G401 (cell line): Measurements from ENCODE around the gene LHFPL3. TPM values are rescaled to one million over a fixed set of nuclear protein-coding genes. Genes with fewer than 3 reads are reported as not detected.
A peak's percentile ranks its signal among the peaks of the same experiment; 100 is the strongest.

Experiments used
- DNase-seq: peaks from one replicate; pipeline ENCODE4 v3.0.0-alpha.2; 2015; ENCODE audit warnings: low spot score
- in situ Hi-C: cut with HindIII; loops from 2 replicates; pipeline ENCODE4 v1.10.0; 2016; ENCODE audit warnings: low sequenced_read_pairs, mixed read lengths
- total RNA-seq: library from RNA; depleted of rRNA; stranded (reverse); fragments of >200 nt; shearing (Covaris generic); gene quantifications from 2 replicates; pipeline ENCODE4 v1.2.3, GENCODE V29; 2014

Gene LHFPL3
- total RNA-seq, 1 experiment from 2014 or later = not detected

- in situ Hi-C loops = no loop called here
- DNase-seq = peak; percentile 42
Observed at GRCh38 chr7:104366390-104366789, 38.0 kb downstream of the LHFPL3 start.

DNA sequence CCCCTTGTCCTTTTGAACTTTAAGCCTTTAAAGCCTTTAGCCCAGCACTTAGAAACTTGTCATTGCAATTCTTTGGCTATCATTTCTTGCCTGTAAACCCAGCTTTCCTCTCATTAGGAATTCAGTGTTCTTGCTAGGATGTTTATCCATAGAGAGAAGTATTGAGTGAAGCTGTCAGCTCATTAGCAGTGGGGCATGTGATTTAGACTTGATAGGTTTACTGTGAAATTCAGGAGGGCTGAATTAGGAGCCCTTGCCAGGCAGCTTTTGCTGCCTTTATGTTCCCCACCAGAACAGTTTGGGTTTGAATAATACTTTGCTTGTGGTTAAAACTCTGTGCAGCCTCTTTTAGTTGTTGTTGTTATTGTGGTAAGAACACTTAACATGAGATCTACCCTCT lies 39.5 kb downstream of the LHFPL3 start:
- DNase-seq = no peak
- in situ Hi-C loops = no loop called here

DNA sequence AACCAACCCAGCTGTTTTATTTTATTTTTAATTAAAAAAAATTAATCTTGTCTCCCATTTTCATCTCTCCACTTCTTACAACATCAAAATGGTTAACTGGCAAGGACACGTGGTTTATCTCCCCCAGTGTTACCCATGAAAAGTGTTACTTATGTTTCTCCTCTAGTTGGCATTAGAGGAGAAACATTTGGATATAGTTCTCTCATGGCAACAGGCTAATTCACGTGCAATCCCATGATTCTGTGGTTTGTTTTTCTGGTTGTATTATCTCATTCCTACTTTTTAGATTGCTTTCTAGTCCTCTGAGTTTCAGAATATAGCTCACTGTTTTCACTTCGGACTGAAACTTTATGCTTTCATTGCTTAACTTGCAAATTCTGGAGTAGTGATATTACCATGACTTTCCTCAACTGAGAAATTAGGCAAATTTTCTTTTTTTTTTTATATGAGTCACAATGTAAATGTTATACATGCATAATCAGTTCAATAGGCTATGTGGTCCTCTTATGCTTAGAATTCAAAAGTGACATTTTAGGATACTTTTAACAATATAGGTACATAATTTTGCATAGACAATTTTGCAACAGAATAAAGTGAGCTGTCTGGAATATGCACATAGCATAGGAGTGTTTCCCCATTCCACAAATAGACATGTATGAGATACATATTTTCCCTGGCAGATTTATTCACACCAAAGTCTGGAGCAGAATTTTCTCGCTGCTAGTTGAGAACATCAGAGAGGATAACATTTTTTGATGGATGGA lies 43.0 kb downstream of the LHFPL3 start:
- in situ Hi-C loops = no loop called here
- DNase-seq = no peak

DNA sequence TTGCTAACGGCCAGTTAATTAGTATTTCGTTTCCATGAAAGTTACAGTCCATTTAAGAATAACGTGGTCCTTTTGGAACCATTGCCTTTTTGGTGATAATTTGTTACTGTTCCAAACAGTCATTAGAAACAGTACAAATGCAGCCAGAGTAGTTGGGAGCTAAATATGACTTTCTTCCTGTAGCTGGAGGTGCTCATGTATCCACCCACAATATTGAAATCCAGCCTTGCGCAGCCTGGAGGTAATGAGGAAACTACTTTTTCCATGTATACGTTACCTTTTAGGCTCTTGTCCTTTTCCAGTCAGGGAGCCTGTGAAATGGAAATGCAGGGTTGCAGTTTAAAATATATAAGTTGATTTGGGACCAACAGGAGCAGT lies 43.6 kb downstream of the LHFPL3 start:
- DNase-seq = no peak
- in situ Hi-C loops = no loop called here

DNA sequence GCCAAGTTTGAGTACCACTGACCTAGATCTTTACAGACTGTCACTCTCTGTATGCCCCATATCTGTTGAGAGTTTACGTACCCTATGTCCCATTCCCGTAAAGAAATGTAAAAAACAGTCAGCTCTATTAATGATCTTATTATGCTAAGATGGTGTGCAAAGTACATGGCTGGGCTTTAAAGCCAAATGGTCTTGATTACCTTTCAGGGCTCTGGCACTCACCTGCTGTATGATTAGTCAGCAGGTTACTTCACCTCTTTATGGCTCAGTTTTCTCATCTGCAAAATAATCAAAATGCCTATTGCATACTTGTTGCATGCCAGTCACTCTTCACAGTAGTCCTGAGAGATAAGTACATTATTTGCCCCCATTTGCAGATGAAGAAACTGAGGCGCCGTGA lies 54.2 kb downstream of the LHFPL3 start:
- no peak for DNase-seq
- in situ Hi-C loops = no loop called here

- in situ Hi-C loops = no loop called here
Observed at GRCh38 chr7:104386943-104387342, 58.5 kb downstream of the LHFPL3 start.

DNA sequence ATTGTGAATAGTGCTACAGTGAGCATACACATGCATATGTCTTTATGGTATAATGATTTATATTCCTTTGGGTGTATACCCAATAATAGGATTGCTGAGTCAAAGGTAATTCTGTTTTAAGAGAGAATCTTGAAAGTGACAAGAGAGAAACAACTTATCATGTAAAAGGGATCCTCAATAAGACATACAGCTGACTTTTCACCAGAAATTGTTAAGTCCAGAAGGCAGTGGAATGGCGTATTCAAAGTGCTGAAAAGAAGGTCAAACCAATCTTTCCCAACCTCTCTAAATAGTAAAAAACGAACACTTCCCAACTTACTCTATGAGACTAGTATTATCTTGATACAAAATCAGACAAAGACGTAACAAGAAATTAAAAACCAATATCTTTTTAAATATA lies 59.8 kb downstream of the LHFPL3 start:
- in situ Hi-C loops = no loop called here
- DNase-seq = no peak

More at GRCh38 chr7:104386943-104387342, 58.5 kb downstream of the LHFPL3 start:
- no peak for DNase-seq

GRCh38 chr7:104395162-104395561 lies 66.8 kb downstream of the LHFPL3 start:
- in situ Hi-C loops = no loop called here
- no peak for DNase-seq

DNA sequence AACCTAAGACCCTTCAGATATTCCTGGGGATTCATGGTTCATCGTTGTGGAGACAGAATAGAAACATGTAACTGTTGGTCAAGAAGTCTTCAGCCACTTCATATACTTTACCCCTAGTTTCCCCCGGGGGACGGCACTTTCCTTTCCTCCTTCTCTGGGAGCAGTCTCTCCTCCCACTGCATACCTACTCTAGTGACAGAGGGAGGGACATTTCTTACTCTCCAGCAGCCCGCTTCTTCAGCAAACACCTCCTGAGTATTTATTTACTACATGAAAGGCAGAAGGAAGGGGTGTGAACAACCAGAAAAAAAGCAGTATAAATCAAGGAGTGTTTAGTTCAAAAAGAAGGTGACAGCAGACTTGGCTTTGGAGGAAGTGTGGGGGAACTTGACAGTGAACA lies 69.0 kb downstream of the LHFPL3 start:
- in situ Hi-C loops = no loop called here

GRCh38 chr7:104408371-104408770 lies 80.0 kb downstream of the LHFPL3 start:
- in situ Hi-C loops = no loop called here
- DNase-seq = no peak

More for the DNA sequence above, 69.0 kb downstream of the LHFPL3 start:
- no peak for DNase-seq

DNA sequence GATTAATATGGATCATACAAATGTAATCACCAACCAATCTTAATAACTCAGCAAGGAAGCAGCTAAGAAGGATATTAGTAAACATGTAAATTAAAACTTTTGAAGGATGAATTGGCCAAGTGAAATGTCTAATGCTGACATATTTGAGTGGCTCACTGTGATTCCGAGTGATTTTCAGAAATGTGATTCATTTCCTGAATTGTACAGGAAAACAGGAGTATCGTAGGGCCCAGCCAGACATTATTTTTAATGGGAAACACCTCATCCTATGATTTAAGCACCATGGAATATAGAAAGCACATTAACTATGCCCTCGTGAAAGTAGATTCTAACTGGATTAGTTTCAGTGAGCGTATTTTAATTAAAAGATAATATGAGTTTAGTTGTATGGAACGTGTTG lies 82.3 kb downstream of the LHFPL3 start:
- no peak for DNase-seq
- in situ Hi-C loops = no loop called here

- no peak for DNase-seq
- in situ Hi-C loops = no loop called here
Observed at GRCh38 chr7:104412911-104413310, 84.5 kb downstream of the LHFPL3 start.

DNA sequence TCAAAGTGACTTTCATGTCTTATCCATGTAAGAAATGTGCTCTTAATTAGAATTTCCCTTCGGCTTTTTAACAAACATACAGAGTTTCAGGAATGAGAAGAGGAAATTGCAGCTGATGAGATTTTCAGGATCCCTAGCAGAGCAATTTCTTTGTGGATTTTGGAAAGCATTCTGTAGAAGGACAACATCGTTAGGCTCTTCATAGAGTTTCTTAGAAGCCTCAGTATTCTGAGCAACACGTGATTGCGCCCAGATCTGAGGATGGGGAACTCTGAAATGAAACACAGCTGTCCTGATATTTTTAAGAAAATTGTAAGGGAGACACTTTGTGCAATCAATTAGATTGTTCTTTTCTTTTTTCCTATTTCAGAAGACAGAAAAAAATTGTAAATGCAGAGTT lies 85.8 kb downstream of the LHFPL3 start:
- DNase-seq = no peak
- in situ Hi-C loops = no loop called here

GRCh38 chr7:104415700-104416099 lies 87.3 kb downstream of the LHFPL3 start:
- in situ Hi-C loops = no loop called here
- DNase-seq = no peak

GRCh38 chr7:104416866-104417393 lies 88.5 kb downstream of the LHFPL3 start:
- in situ Hi-C loops = no loop called here

GRCh38 chr7:104431930-104432329 lies 103.5 kb downstream of the LHFPL3 start:
- no peak for DNase-seq
- in situ Hi-C loops = loop anchor here (25.0 kb wide), 1 partner anchor 105 kb away; no protein-coding TSS in a partner anchor

More at GRCh38 chr7:104416866-104417393, 88.5 kb downstream of the LHFPL3 start:
- no peak for DNase-seq

DNA sequence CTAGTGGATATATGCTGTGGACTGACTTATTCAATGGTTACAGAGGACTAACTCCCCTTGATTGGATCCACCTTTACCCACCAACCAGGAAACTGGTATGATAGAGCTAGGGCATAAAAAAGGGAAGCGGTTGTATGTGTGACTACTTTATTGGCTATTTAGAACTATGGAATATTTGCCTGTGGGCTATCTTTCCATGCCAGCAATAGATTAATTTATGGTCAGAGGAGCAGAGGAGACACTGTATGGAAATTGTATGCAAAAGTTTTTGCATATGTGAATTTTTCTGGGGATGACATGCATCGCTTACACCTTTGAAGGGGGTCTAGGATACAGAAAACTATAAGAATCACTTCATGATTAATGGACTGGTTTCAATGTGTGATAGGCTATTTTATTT lies 105.7 kb downstream of the LHFPL3 start:
- in situ Hi-C loops = loop anchor here (25.0 kb wide), 1 partner anchor 103 kb away; no protein-coding TSS in a partner anchor
- no peak for DNase-seq

- in situ Hi-C loops = loop anchor here (25.0 kb wide), 1 partner anchor 95 kb away; no protein-coding TSS in a partner anchor
- DNase-seq = peak; percentile 94
Observed at GRCh38 chr7:104442481-104442880, 114.1 kb downstream of the LHFPL3 start.

- DNase-seq = no peak
- in situ Hi-C loops = loop anchor here (25.0 kb wide), 1 partner anchor 93 kb away; no protein-coding TSS in a partner anchor
Observed at GRCh38 chr7:104444017-104444416, 115.6 kb downstream of the LHFPL3 start.

- in situ Hi-C loops = loop anchor here (25.0 kb wide), 1 partner anchor 92 kb away; no protein-coding TSS in a partner anchor
- no peak for DNase-seq
Observed at GRCh38 chr7:104445393-104445792, 117.0 kb downstream of the LHFPL3 start.

DNA sequence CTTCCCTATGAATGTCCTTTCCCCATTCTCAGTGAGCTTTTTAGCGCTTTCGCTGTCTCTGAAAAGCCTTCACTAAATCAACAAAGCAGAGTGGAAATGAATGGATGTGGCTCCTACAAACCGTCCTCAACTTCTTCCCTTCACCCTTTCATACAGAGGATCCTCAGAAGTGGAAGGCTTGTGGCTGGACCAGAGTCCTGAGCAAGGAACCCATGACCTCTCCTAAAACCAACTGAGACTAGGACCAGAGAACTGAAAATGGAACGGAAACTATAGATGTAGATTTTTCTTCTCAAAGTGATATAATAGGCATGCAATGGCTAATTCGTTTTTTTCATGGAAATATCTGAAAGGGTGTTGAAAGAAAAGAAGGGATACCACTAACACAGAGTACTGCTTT lies 122.5 kb downstream of the LHFPL3 start:
- in situ Hi-C loops = no loop called here
- no peak for DNase-seq
